Calu3 (cell line): ENCODE measurements around the gene EPB41L5. TPM values are rescaled to one million over a fixed set of nuclear protein-coding genes. Genes with fewer than 3 reads are reported as not detected.
"Not testable (repeated sequence)": the region's sequence is repeated elsewhere in the genome, so short reads cannot be mapped to it uniquely, and the experiment has no call there.

Experiments
- BruUV-seq: library from RNA; stranded (reverse); fragments of 400-500 nt; replicated peaks from 2 replicates; lab custom pipeline; 2021; lab: Mats Ljungman, UMichigan
- CTCF ChIA-PET: fragments of 300-600 bp; sonication (Branson Sonifier 250); formaldehyde crosslinking; loops from one replicate; lab custom pipeline; 2022; ENCODE audit warnings: antibody characterized with exemption; lab: Charles Lee
- DNase-seq: peaks from one replicate; pipeline ENCODE4 v3.0.0; 2022
- H3K27ac Mint-ChIP-seq: one replicate; pipeline ENCODE4 v1.8.0; 2022; ENCODE audit warnings: mixed read lengths; ENCODE audit not compliant: unreplicated experiment
- H3K27me3 Mint-ChIP-seq: one replicate; pipeline ENCODE4 v1.8.0; 2022; ENCODE audit warnings: mixed read lengths; ENCODE audit not compliant: unreplicated experiment
- H3K36me3 Mint-ChIP-seq: one replicate; pipeline ENCODE4 v1.8.0; 2022; ENCODE audit warnings: mild to moderate bottlenecking, moderate library complexity, mixed read lengths; ENCODE audit not compliant: insufficient read depth, unreplicated experiment
- H3K4me1 Mint-ChIP-seq: one replicate; pipeline ENCODE4 v1.8.0; 2022; ENCODE audit warnings: mild to moderate bottlenecking, low read depth, mixed read lengths; ENCODE audit not compliant: unreplicated experiment
- H3K4me3 Mint-ChIP-seq: one replicate; pipeline ENCODE4 v1.8.0; 2022; ENCODE audit warnings: mild to moderate bottlenecking, low read depth, moderate library complexity, mixed read lengths; ENCODE audit not compliant: unreplicated experiment
- H3K9me3 Mint-ChIP-seq: one replicate; pipeline ENCODE4 v1.8.0; 2022; ENCODE audit warnings: low read depth, mixed read lengths; ENCODE audit not compliant: unreplicated experiment
- intact Hi-C: fragments of 100-400 bp; cut with micrococcal nuclease; formaldehyde crosslinking; loops from one replicate; pipeline ENCODE4 v1.10.0; 2022; ENCODE audit not compliant: unreplicated experiment
- total RNA-seq: library from RNA; stranded (reverse); gene quantifications from 2 replicates; pipeline ENCODE4 v1.2.3, GENCODE V29; 2022
- TF ChIP-seq, protein P1 (sequence below): fragments of 200-600 bp; IDR thresholded peaks from one replicate; pipeline ENCODE4 v1.8.0; 2022; ENCODE audit warnings: antibody characterized with exemption; ENCODE audit not compliant: unreplicated experiment

EPB41L5 gene
- total RNA-seq, 1 experiment from 2014 or later: 27.7 TPM

- Mint-ChIP-seq H3K36me3 (no peaks in the 10 kb centered on the region), H3K27me3 (no peaks in the 10 kb centered on the region), H3K27ac (no peak overlapping the region), H3K4me1 (peaks cover 28% of the 10 kb centered on the region), H3K4me3 (no peak overlapping the region), H3K9me3 (no peaks in the 10 kb centered on the region)
- intact Hi-C loops: no loop called here
- DNase-seq: no peak
- BruUV-seq: no TSS peak
- CTCF ChIA-PET: no interaction called here
- TF ChIP-seq, protein P1, sequence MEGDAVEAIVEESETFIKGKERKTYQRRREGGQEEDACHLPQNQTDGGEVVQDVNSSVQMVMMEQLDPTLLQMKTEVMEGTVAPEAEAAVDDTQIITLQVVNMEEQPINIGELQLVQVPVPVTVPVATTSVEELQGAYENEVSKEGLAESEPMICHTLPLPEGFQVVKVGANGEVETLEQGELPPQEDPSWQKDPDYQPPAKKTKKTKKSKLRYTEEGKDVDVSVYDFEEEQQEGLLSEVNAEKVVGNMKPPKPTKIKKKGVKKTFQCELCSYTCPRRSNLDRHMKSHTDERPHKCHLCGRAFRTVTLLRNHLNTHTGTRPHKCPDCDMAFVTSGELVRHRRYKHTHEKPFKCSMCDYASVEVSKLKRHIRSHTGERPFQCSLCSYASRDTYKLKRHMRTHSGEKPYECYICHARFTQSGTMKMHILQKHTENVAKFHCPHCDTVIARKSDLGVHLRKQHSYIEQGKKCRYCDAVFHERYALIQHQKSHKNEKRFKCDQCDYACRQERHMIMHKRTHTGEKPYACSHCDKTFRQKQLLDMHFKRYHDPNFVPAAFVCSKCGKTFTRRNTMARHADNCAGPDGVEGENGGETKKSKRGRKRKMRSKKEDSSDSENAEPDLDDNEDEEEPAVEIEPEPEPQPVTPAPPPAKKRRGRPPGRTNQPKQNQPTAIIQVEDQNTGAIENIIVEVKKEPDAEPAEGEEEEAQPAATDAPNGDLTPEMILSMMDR: no peak
These were observed 98.3 kb downstream of the EPB41L5 start for GRCh38 chr2:120111193-120111592.

GRCh38 chr2:120118018-120118417 lies 105.1 kb downstream of the EPB41L5 start:
- BruUV-seq: no TSS peak
- Mint-ChIP-seq H3K27me3 (no peaks in the 10 kb centered on the region), H3K27ac (no peak overlapping the region), H3K4me1 (no peaks in the 10 kb centered on the region), H3K9me3 (no peaks in the 10 kb centered on the region), H3K36me3 (no peaks in the 10 kb centered on the region), H3K4me3 (no peak overlapping the region)
- CTCF ChIA-PET: interaction anchor here (0.7 kb wide), 1 partner anchor 406 kb away, joined by 5 read pairs; no protein-coding TSS in a partner anchor
- no peak for DNase-seq
- intact Hi-C loops: no loop called here
- TF ChIP-seq, protein P1: no peak

DNA sequence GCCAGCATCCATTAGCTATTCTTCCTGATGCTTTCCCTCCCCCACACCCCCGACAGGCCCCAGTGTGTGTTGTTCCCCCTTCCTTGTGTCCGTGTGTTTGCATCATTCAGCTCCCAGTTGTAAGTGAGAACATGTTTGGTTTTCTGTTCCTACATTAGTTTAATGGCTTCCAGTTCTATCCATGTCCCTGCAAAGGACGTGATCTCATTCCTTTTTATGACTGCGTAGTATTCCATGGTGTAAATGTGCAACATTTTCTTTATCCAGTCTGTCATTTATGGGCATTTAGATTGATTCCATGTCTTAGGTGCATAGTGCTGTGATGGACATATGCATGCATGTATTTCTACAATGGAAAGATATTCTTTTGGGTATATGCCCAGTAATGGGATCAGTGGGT lies 105.6 kb downstream of the EPB41L5 start:
- DNase-seq: no peak
- TF ChIP-seq, protein P1: no peak
- H3K27ac Mint-ChIP-seq: no peak overlapping the region
- no peaks in the 10 kb centered on the region for H3K36me3 Mint-ChIP-seq
- H3K9me3 Mint-ChIP-seq: no peaks in the 10 kb centered on the region
- H3K4me1 Mint-ChIP-seq: no peaks in the 10 kb centered on the region
- H3K27me3 Mint-ChIP-seq: no peaks in the 10 kb centered on the region
- intact Hi-C loops: no loop called here
- CTCF ChIA-PET: no interaction called here
- BruUV-seq: no TSS peak
- H3K4me3 Mint-ChIP-seq: no peak overlapping the region

- DNase-seq, CTCF ChIA-PET, H3K4me3 Mint-ChIP-seq, H3K27me3 Mint-ChIP-seq, H3K4me1 Mint-ChIP-seq, H3K9me3 Mint-ChIP-seq, H3K27ac Mint-ChIP-seq, intact Hi-C loops, H3K36me3 Mint-ChIP-seq, BruUV-seq: not testable (repeated sequence)
These were observed 108.5 kb downstream of the EPB41L5 start for GRCh38 chr2:120121337-120121736.

- TF ChIP-seq, protein P1: no peak
- no peaks in the 10 kb centered on the region for H3K4me1 Mint-ChIP-seq
- no peaks in the 10 kb centered on the region for H3K9me3 Mint-ChIP-seq
- no peaks in the 10 kb centered on the region for H3K27me3 Mint-ChIP-seq
- H3K36me3 Mint-ChIP-seq: no peaks in the 10 kb centered on the region
- H3K27ac Mint-ChIP-seq: no peak overlapping the region
- intact Hi-C loops: no loop called here
- CTCF ChIA-PET: no interaction called here
- H3K4me3 Mint-ChIP-seq: no peak overlapping the region
- no TSS peak for BruUV-seq
- no peak for DNase-seq
These were observed 110.2 kb downstream of the EPB41L5 start for GRCh38 chr2:120123090-120123489.
